Suprapubic skin (tissue), 4 donors: ENCODE results near the gene LDLRAD2. TPM values are rescaled to one million over a fixed set of nuclear protein-coding genes. Genes with fewer than 3 reads are reported as not detected.
"Not testable (repeated sequence)": the region's sequence is repeated elsewhere in the genome, so short reads cannot be mapped to it uniquely, and the experiment has no call there.

Experiments
- DNase-seq, 2 donors: peaks; one replicate each; pipeline ENCODE4 v3.0.0-alpha.2; 2019; ENCODE audit warnings: low spot score in 2 of 2
- H3K27ac ChIP-seq: fragments of 200-600 bp; sonication (generic); one replicate; pipeline ENCODE4 v1.5.1; 2019
- H3K27me3 ChIP-seq: fragments of 200-600 bp; sonication (generic); one replicate; pipeline ENCODE4 v1.5.1; 2019
- H3K36me3 ChIP-seq: fragments of 200-600 bp; sonication (generic); one replicate; pipeline ENCODE4 v1.5.1; 2019
- H3K4me1 ChIP-seq: fragments of 200-600 bp; sonication (generic); one replicate; pipeline ENCODE4 v1.5.1; 2019
- H3K4me3 ChIP-seq: fragments of 200-600 bp; sonication (generic); one replicate; pipeline ENCODE4 v1.5.1; 2019; ENCODE audit warnings: mild to moderate bottlenecking
- H3K9me3 ChIP-seq: fragments of 200-600 bp; sonication (generic); one replicate; pipeline ENCODE4 v1.5.1; 2019
- EP300 ChIP-seq: sonication (generic); formaldehyde crosslinking; IDR thresholded peaks from one replicate; pipeline ENCODE4 v1.6.1; 2017; ENCODE audit warnings: antibody characterized with exemption
- POLR2A ChIP-seq, 2 donors: fragments of 450-650 bp; IDR thresholded peaks; one replicate each; pipeline ENCODE4 v1.6.1; 2017; ENCODE audit warnings: antibody characterized with exemption in 2 of 2, mild to moderate bottlenecking in 2 of 2, moderate library complexity in 2 of 2
- POLR2AphosphoS5 ChIP-seq, 3 donors: sonication (generic); formaldehyde crosslinking; IDR thresholded peaks; one replicate each; pipeline ENCODE4 v1.6.1; 2017; ENCODE audit warnings: antibody characterized with exemption in 3 of 3
- WGBS: methylation state at CpG from one replicate; pipeline ENCODE4 v1.1.5; 2018; 5-methylcytosine and 5-hydroxymethylcytosine counted together
- total RNA-seq, 4 donors: library from RNA; depleted of rRNA; stranded (reverse); fragments of >200 nt; gene quantifications; one replicate each; pipeline ENCODE4 v1.1.0, GENCODE V29; 2016
- TF ChIP-seq, protein P1 (sequence below), 2 donors: fragments of 200-600 bp in 1 of 2; fragments of 450-650 bp in 1 of 2; sonication (generic) in 1 of 2; IDR thresholded peaks; one replicate each; pipeline ENCODE4 v1.5.1; 2016 to 2019; ENCODE audit warnings: antibody characterized with exemption in 2 of 2, mild to moderate bottlenecking in 1 of 2, moderate library complexity in 1 of 2

LDLRAD2 gene
- total RNA-seq, 4 donors from 2014 or later = 0.13 to 0.29 TPM; not detected in 2

DNA sequence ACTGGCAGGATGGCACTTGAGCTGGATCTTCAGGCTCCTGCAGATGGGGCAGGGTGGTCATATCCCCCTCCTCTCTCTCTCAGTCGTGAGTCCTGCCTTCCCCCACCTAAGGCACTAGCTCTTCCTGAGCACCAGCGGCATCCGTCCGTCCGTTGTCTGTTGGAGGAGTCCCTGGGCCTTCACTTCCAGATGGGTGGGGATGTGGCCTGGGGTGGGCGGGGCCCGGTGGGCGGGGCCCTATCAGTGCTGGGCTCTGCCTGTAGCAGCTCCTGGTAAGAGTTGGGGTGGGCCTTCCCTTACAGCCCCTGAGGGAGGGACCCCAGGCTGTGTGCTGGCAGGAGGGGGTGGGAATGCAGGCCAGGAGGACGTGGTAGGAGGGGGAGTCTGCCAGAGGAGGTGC lies 10.3 kb downstream of the LDLRAD2 start:
- H3K4me3 ChIP-seq = no peak overlapping the region
- 83% methylated on average over 2 of the region's 9 CpGs for WGBS
- TF ChIP-seq, protein P1, sequence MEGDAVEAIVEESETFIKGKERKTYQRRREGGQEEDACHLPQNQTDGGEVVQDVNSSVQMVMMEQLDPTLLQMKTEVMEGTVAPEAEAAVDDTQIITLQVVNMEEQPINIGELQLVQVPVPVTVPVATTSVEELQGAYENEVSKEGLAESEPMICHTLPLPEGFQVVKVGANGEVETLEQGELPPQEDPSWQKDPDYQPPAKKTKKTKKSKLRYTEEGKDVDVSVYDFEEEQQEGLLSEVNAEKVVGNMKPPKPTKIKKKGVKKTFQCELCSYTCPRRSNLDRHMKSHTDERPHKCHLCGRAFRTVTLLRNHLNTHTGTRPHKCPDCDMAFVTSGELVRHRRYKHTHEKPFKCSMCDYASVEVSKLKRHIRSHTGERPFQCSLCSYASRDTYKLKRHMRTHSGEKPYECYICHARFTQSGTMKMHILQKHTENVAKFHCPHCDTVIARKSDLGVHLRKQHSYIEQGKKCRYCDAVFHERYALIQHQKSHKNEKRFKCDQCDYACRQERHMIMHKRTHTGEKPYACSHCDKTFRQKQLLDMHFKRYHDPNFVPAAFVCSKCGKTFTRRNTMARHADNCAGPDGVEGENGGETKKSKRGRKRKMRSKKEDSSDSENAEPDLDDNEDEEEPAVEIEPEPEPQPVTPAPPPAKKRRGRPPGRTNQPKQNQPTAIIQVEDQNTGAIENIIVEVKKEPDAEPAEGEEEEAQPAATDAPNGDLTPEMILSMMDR (IDR thresholded peaks at IDR 0.05) = no peak
- TF ChIP-seq POLR2A (IDR thresholded peaks at IDR 0.05) = no peak
- no peak for TF ChIP-seq EP300
- TF ChIP-seq POLR2AphosphoS5 (IDR thresholded peaks at IDR 0.05) = no peak
- H3K9me3 ChIP-seq = no peaks in the 10 kb centered on the region
- no peaks in the 10 kb centered on the region for H3K4me1 ChIP-seq
- peaks cover 61% of the 10 kb centered on the region for H3K36me3 ChIP-seq
- no peak for DNase-seq
- H3K27ac ChIP-seq = no peak overlapping the region
- H3K27me3 ChIP-seq = no peaks in the 10 kb centered on the region

DNA sequence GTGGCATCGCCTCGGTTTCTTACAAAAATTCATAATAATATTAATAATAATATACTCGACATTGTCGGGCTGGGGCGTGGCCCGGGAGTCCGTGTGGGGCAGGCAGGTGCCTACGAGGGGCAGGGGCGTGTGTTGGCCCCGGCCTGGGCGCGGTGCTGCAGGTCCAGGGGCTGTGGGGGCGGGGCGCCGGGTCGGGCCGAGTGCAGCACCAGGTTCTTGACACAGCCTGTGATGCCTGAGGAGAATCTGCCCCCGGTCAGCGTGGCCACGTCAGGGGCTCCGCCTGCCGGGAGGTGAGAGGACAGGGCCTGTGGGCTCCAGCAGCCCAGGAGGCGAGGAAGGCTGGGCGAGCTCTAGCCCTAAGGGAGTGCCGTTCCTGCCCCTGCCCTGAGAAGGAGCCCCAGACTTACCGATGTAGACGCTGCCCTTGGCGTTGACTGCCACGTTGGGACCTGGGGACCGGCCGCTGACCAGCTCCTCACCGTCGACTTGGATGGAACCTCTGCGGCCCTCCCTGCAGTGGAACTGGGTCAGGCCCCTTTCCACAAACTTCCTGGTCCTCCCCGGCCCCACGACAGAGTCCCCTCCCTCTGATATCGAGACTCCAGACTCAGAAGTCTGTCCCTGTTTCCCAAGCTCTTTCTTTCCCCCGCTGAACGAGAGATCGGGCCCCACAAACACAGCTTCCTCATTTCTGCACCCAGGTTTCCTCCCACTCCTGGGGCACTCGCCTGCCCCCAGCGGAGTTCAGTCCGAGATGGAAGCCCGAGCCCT lies 11.3 kb downstream of the LDLRAD2 start:
- no peaks in the 10 kb centered on the region for H3K27me3 ChIP-seq
- H3K4me3 ChIP-seq = no peak overlapping the region
- H3K4me1 ChIP-seq = no peaks in the 10 kb centered on the region
- WGBS = 85% methylated on average over 33 of the region's 44 CpGs
- no peak overlapping the region for H3K27ac ChIP-seq
- TF ChIP-seq, protein P1 (IDR thresholded peaks at IDR 0.05) = no peak
- TF ChIP-seq POLR2A (IDR thresholded peaks at IDR 0.05) (no peak), EP300 (no peak), POLR2AphosphoS5 (IDR thresholded peaks at IDR 0.05) (no peak)
- H3K36me3 ChIP-seq = peaks cover 72% of the 10 kb centered on the region
- no peaks in the 10 kb centered on the region for H3K9me3 ChIP-seq
- no peak for DNase-seq

DNA sequence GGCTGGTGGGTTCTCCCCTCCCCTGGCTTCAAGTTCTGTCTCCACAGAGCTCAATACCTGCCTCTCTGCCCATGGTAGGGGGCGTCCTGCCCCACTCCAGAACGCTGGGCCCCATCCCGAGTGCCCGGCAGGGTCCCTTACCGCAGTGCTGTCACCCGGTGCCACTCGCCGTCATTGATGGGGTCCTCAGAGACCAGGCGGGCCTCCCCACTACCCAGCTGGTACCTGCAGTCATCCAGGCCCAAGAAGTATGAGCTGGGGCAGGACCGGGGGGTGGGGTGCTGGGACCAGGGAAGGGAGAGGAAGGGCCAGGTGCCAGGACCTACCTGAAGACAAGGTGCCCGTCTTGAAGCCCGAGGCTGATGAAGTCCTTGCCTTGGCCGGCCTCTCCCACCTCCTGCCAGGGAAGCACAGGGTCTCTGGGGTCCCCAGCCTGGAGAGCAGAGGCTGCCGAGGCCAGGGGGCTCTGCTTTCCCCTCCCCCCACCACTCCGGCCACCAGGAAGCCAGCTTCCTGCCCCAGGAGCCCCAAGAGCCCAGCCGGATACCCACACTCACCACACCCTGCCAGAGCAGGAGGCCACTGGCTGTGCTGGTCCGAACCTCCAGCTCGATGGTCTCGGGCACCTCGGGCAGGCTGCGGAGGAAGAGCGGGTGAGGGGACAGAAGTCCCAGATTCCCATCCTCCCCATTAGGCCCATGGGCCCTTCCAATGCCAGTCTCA lies 12.1 kb downstream of the LDLRAD2 start:
- Histone ChIP-seq H3K36me3 (peaks cover 79% of the 10 kb centered on the region), H3K4me3 (no peak overlapping the region), H3K9me3 (no peaks in the 10 kb centered on the region), H3K27ac (no peak overlapping the region), H3K27me3 (no peaks in the 10 kb centered on the region), H3K4me1 (no peaks in the 10 kb centered on the region)
- whole genome bisulfite sequencing = 91% methylated on average over 20 of the region's 22 CpGs
- no peak for DNase-seq
- TF ChIP-seq POLR2A (IDR thresholded peaks at IDR 0.05) (no peak), POLR2AphosphoS5 (IDR thresholded peaks at IDR 0.05) (no peak), EP300 (no peak)
- TF ChIP-seq, protein P1 (IDR thresholded peaks at IDR 0.05) = no peak

DNA sequence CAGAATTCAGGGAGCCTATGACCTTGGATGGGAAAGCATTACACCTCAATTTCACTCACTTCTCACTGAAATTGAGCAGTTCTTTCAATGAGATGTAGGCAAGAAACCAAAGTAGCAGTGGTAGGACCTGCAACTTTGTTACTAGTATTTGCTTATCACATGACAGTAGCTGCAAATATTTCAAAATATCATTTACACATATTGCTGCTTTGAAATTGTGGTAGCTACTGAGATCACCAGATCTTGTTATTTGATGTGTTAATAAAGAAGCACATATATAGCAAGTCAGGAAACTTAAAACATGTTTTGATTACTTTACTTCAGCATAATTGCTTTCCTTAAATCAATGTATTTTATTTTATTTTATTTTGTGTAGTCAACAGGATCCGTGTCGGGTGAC lies 12.9 kb downstream of the LDLRAD2 start:
- Histone ChIP-seq H3K36me3 (peaks cover 87% of the 10 kb centered on the region), H3K9me3 (no peaks in the 10 kb centered on the region), H3K4me3 (no peak overlapping the region), H3K27ac (no peak overlapping the region), H3K4me1 (no peaks in the 10 kb centered on the region), H3K27me3 (no peaks in the 10 kb centered on the region)
- WGBS = 77% methylated on average over 2 of the region's 2 CpGs
- no peak for DNase-seq
- TF ChIP-seq POLR2AphosphoS5 (IDR thresholded peaks at IDR 0.05) = no peak
- no peak for TF ChIP-seq EP300
- TF ChIP-seq, protein P1 (IDR thresholded peaks at IDR 0.05) = no peak
- TF ChIP-seq POLR2A (IDR thresholded peaks at IDR 0.05) = no peak

DNA sequence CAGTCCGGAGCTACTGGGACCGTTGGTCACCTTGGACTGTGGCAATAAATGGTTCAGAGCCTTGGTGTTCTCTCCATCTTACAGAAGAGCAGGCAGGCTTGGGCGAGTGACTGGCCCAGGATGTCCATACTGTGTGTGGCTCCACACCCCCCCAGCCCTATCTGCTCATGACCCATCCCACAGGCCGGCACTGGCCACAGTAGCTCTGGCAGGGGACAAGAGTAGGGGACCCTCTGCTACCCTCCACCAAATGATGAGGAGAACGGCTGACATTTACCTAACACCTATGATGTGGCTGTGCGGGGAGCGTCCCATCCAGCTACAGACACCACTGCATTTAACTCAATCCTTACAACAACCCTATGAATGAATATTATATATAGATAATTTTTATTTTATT lies 13.3 kb downstream of the LDLRAD2 start:
- Histone ChIP-seq H3K27me3 (no peaks in the 10 kb centered on the region), H3K27ac (no peak overlapping the region), H3K9me3 (no peaks in the 10 kb centered on the region), H3K36me3 (peaks cover 91% of the 10 kb centered on the region), H3K4me1 (no peaks in the 10 kb centered on the region), H3K4me3 (no peak overlapping the region)
- DNase-seq = no peak
- 92% methylated on average over 7 of the region's 7 CpGs for WGBS
- TF ChIP-seq POLR2A (IDR thresholded peaks at IDR 0.05) (no peak), EP300 (no peak), POLR2AphosphoS5 (IDR thresholded peaks at IDR 0.05) (no peak)
- TF ChIP-seq, protein P1 (IDR thresholded peaks at IDR 0.05) = no peak

DNA sequence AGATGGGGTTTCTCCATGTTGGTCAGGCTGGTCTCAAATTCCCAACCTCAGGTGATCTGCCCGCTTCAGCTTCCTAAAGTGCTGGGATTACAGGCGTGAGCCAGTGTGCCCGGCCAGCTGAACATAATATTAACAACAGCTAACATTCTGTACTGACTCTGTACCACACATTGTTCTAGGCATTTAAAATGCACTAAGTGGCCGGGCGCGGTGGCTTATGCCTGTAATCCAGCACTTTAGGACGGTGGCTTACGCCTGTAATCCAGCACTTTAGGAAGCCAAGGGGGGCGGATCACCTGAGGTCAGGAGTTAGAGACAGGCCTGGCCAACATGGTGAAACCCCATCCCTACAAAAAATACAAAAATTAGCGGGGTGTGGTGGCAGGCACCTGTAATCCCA lies 14.6 kb downstream of the LDLRAD2 start:
- not testable (repeated sequence) for H3K27me3 ChIP-seq, DNase-seq, H3K4me3 ChIP-seq, H3K9me3 ChIP-seq, H3K4me1 ChIP-seq, H3K27ac ChIP-seq
- WGBS = 96% methylated on average over 10 of the region's 10 CpGs
- peaks cover 96% of the 10 kb centered on the region for H3K36me3 ChIP-seq
